HG02870 (cell line): Measurements from ENCODE around the gene LCE4A.
"Not testable (repeated sequence)": the region's sequence is repeated elsewhere in the genome, so short reads cannot be mapped to it uniquely, and the experiment has no call there.

Experiments used
- ATAC-seq: cut with Tn5 transposase; IDR thresholded peaks from one replicate; pipeline ENCODE4 v1.9.1; 2021; ENCODE audit warnings: mild to moderate bottlenecking, moderate library complexity; ENCODE audit not compliant: unreplicated experiment

Gene LCE4A, protein sequence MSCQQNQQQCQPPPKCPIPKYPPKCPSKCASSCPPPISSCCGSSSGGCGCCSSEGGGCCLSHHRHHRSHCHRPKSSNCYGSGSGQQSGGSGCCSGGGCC

DNA sequence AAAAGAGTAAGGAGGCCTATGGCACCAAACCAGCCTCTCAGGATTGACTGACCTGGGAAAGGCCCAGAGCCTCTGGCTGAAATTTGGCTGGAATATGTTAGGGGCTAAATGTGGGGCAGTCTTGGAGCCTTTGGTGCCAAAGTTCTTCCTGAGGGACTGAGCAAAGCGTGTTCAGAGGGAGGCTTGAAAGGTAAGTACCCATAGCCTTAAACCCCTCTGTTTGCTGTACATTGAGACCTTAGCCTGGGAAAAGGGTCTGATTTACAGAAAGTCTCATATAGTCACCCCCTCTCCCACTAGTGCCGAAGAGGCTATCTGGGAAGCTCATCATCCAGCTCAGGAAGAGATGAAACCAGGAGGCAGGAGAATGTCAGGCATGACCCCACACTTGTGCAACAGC lies at the start of gene LCE4A:
TSS of gene LCE4A (plus strand) at position 301 of the 400 bp plus-strand sequence. CDS start 916 bp downstream, outside the sequence.
- ATAC-seq, result no peak

DNA sequence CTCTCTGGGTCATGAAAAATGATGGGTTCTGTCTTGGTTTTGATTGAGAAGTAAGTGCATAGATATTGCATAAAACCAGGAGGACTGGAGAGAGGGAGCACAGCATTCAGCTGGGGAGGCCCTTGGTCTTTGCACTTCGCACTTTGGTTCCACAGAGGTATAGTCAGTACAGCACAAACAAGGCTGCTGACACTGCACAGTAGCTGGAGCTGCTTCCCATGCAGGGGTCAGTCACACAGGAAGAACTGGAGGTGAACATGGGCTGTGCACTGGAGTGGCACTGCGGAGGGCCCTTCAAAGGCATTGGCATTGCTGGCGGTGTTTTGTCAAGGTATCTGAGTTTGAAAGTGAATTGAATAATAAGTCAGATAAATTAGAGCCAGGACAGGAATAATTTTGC lies 49.3 kb upstream of the LCE4A start:
- ATAC-seq, result no peak

DNA sequence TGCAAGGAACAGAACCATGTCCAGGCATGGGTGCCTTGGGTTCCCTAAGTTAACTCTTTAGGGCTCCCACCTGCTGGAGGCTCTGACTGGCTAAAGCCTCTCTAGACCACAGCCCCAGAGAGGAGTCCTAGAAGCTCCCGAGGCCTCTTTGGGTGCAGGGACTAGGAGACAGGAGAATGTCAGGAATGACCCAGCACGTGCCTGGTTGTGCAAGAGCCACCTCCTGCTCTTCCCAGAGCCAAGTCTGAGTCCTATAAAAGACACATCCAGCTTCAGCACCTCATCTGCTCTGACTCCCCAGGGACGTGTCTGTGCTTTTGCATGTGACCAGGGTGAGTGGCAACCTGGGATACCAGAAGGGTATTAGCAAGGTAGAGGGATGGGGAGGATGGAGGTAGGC lies 44.9 kb upstream of the LCE4A start, which contains the start of gene LCE2D:
TSS of gene LCE2D (plus strand) at position 283 of the 400 bp plus-strand sequence. CDS start 726 bp downstream, outside the sequence.
- ATAC-seq, result no peak

DNA sequence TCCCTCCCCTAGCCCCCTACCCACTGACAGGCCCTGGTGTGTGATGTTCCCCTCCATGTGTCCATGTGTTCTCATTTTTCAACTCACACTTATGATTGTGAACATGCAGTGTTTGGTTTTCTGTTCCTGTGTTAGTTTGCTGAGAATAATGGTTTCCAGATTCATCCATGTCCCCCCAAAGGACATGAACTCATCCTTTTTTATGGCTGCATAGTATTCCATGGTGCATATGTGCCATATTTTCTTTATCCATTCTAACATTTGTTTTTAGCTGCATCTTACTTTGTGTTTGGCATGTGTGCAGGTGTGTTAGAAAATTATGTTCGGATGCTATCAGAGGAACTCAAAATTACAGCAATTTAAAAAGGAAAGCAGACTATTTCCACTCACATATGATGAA lies 41.8 kb upstream of the LCE4A start:
- not testable (repeated sequence) for ATAC-seq

DNA sequence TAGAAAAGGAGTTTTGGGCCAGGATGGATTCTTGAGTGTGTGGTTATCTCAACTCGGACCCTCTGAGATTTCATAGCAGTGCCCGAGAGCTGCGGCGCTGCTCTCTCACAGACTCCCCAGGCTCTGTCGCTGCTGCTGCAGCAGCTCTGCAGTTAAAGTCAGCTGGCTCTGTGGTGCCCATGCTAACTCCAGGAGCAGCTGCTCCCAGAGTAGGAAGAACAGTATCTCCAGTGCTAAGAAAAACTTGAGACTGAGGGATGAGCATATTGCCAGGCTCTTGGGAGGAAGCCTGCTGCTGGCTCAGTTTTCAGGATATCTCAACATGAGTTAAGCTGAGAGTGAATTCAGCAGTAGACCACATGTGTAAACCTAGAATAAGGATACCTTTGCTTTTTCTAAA lies 40.3 kb upstream of the LCE4A start:
- ATAC-seq, result no peak

DNA sequence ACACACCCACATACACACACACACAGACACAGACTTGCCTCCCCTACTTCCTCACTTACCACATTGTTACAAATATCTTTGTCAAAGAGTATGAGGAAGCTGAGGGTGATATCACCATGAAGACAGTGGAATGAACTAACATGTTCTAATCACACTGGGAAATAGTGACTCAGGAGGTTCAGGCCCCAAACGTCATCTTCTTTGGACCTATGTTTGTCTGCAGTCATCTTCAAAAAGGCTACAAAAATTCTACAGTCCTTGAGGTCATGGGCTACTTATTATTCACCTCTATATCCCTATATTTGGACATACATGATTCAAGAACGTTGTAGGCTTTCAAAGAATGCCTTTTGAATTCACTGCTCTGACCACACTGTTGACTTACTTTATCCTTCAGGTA lies 34.9 kb upstream of the LCE4A start:
- no peak for ATAC-seq

DNA sequence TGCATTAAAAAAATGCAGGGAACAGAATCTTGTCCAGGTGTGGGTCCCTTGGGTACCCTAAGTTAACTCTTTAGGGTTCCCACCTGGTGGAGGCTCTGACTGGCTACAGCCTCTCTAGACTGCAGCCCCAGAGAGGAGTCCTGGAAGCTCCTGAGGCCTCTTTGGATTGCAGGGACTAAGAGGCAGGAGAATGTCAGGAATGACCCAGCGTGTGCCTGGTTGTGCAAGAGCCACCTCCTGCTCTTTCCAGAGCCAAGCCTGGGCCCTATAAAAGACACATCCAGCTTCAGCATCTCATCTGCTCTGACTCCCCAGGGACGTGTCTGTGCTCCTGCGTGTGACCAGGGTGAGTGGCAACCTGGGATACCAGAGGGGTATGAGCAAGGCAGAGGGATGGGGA lies 33.0 kb upstream of the LCE4A start, which contains the start of gene LCE2C:
TSS of gene LCE2C (plus strand) at position 297 of the 400 bp plus-strand sequence. CDS start 737 bp downstream, outside the sequence.
- not testable (repeated sequence) for ATAC-seq

DNA sequence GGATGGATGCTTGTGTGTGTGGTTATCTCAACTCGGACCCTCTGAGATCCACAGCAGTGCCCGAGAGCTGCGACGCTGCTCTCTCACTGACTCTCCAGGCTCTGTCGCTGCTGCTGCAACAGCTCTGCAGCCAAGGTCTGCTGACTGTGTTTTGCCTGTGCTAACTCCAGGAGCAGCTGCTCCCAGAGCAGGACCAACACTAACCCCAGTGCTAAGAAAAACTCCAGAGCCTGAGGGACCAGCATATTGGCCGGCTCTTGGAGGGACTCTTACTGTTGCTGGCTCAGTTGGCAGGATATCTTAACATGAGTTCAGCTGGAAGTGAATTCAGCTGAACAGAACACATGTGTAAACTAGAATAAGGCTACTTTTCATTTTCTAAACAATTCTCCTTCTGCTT lies 28.5 kb upstream of the LCE4A start:
- ATAC-seq, result no peak

DNA sequence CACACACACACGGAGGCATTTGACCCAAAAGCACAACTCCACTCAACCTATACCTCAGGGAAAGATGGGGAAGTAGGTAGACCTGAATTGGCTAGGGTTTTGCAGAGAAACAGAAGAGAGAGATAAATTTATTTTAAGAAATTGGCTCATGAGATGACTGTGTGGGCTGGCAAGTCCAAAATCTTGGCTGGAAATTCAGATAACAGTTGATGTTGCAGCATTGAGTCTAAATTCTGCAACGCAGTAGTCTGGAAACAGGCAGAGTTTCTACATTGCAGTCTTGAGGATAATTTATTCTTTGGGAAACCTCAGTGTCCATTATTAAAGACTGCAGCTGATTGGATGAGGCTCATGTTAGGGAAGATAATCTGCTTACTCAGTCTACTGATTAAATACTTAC lies 26.3 kb upstream of the LCE4A start:
- ATAC-seq, result no peak

DNA sequence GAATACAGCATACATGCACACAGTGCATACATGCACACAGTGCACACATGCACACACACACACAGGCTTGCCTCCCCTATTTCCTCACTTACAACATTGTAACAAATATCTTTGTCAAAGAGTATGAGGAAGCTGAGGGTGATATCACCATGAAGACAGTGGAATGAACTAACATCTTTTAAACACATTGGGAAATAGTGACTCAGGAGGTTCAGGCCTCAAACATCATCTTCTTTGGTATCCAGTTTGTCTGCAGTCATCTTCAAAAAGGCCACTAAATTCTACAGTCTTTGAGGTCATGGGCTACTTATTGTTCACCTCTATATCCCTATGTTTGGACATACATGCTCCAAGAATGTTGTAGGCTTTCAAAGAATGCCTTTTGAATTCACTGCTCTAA lies 24.1 kb upstream of the LCE4A start:
- no peak for ATAC-seq

DNA sequence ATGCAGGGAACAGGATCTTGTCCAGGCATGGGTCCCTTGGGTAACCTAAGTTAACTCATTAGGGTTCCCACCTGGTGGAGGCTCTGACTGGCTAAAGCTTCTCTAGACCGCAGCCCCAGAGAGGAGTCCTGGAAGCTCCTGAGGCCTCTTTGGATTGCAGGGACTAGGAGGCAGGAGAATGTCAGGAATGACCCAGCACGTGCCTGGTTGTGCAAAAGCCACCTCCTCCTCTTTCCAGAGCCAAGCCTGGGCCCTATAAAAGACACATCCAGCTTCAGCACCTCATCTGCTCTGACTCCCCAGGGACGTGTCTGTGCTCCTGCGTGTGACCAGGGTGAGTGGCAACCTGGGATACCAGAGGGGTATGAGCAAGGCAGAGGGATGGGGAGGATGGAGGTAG lies 22.1 kb upstream of the LCE4A start, which contains the start of gene LCE2B:
TSS of gene LCE2B (plus strand) at position 301 of the 400 bp plus-strand sequence. CDS start 721 bp downstream, outside the sequence.
- not testable (repeated sequence) for ATAC-seq

DNA sequence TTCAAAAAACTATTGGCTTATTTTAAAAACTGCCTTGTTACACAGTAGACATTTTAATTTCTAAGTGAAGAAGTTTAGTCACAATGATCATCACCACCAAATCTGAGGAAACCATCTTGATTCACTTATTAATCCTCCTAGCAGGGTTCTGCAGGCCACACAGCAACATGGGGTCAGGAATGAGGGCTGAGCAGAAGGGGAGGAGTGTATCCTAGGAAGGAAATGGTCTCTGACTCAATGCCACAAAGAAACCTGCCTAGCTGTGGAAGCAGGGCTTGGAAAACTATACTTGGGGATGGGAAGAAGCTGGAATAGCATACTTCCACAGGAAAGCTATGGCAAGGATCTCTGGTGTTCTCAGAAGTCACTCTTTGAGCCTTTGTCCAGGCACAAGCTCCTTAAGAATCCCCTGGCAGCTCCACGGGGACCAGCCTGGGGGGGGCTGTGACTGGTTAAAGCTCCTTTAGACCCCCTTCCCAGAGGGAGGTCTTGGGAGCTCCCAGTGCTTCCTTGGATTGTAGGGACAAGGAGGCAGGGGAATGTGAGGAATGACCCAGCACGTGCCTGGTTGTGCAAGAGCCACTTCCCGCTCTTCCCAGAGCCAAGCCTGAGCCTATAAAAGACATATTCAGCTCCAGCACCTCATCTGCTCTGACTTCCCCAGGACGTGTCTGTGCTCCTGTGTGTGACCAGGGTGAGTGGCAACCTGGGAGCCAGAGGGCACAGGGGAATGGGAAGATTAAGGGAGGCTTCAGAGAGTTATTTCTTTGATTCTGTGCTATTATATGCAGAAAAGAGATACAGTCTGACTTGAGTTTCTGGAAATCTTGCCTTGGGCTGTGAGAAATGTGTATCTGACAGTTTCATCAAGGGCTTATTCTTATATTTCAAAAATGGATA lies 10.0 kb upstream of the LCE4A start, which contains the start of gene LCE2A:
TSS of gene LCE2A (plus strand) at position 645 of the 900 bp plus-strand sequence. CDS start 557 bp downstream, outside the sequence.
- no peak for ATAC-seq

DNA sequence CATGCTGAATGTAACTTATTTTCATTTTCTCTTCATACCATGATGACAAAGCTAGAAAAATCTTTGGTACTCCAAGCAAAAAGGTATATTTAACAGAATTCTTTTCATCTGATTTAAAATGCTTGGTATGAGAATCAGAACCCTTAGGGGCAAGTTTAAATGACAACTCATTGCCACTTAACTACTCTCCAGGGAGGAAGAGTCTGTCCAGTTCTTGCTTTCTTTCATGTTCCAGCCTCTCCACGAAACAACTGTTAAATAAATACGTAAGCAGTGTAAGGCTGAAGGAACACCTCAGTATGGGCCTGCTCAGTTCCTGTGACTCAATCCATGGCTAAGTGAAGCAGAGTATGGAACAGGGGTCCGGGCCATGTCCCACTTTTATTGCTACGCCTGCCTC lies 8.2 kb upstream of the LCE4A start:
- ATAC-seq, result no peak

DNA sequence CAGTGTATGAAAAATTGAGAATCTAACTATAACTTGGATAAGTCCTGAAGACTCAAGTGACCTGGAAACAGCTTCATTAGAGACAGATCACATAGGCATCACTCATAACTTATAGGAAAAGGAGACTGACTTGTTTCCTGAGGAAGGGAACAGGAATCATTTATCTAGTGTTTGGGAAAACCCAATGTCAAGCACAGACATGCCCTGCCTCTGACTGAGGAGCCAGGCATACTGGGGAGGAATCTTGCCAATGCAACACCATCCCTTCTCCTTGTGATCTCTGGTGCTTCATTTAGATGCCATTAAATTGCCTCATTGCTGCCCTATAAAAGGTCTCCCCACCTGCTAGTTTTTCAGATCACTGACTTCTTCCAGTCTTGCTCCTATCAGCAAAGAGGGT lies 10.3 kb downstream of the LCE4A start:
- no peak for ATAC-seq

DNA sequence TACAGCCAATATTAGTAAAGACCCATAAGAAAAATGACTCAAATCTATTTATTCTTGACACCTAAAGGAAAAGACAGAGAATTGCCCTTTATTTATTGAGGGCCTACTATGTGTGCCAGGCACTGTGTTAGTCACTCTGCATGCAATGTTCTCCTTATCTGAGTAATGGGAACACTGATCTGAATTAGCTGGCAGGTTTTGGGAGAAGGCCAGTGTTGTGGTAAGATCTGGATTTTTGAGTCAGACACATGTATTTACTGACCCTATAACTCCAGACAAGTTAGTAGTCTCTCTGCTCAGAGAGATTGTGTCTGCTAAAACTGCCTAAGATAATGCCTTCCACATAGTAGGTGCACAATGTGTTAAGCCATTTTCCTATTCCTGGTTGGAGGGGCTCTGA lies 17.3 kb downstream of the LCE4A start:
- no peak for ATAC-seq

DNA sequence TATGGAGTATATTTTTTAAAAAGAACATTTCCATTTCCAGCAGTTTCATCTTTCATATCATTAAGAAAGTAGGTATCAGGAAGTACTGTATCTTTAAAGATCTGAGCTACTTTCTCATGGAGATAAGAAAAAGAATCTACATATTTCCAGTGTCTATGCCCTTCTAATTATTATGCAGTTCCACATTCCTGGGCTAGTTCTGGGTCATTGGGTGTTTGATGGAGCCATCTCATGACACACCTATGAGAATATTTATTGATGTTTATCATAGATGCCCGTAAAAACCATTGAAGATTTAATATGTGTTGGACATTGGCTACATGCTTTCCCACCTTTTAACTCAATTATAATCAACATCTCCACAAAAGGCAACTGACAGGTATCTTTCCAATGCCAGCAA lies 21.0 kb downstream of the LCE4A start:
- no peak for ATAC-seq

DNA sequence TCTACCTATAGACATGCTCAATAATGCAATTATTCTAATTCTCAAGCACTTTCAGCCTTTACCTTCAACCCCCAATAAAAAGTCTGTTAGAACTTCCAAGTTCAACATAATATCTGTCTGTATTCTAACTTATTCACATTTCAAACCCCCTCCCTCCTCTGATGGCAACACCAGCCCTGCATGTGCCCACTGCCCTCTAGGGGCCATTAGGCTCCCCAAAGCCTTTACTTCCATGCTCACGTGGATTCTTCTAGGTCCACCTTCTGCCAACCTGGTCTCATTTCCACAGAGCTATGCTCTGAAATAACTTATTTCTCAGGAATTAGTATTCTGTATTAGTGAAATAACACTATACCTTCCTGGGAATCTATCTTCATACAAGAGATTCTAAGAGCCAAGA lies 27.7 kb downstream of the LCE4A start:
- ATAC-seq, result no peak

DNA sequence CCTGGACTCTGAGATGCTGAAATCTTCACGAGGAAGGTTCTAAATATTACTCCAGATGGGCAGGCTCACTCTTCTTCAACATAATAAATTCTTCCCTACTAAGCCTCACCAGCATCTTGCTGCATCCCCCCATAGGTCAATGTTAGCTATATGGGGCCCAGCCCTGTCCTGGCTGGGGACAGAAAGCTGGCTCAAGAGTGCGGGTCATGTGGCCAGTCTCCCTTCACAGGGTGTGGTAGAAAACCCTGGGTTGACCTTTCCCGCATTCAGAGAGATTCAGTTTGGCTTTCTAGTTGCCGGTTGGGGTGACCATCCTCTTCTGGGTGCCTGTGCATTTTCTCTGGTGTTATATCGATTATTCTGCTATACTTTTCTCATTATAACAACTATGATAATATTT lies 30.0 kb downstream of the LCE4A start:
- no peak for ATAC-seq

DNA sequence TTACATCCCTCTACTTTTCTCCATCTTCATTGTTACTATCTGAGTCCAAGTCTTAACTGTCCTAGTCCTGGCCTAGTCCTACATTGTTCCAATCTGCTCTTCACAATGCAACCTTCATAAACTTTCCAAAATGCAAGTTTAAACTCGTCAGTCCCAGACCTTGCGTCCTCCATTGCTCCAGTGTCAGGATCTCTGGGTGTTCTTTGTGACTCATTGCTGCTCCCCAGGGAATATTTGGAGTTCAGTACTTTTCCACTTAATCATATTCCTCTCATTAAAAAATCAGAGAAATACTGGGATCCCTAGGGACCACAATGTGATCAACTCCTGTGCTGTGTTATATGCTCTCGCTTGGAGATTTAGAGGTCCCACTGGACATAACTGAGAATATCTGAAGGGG lies 31.9 kb downstream of the LCE4A start:
- no peak for ATAC-seq

DNA sequence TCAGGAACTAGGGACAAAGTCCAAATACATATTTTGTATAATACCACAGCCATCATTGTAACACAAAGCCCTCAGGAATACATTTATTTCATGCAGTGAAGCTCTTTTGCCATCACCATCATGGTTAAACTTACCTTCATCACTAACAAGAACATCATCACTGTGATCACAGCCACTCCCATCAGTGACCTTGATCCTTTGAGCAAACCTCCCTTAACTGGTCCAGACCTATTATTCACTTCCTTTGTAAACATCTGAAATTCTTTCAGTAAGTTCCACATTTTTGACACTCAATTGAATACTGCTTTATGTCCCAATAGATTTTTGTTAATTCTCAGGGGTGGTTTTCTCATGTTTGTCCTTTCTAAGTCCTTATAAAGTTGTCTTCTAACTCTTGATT lies 33.7 kb downstream of the LCE4A start:
- ATAC-seq, result no peak

DNA sequence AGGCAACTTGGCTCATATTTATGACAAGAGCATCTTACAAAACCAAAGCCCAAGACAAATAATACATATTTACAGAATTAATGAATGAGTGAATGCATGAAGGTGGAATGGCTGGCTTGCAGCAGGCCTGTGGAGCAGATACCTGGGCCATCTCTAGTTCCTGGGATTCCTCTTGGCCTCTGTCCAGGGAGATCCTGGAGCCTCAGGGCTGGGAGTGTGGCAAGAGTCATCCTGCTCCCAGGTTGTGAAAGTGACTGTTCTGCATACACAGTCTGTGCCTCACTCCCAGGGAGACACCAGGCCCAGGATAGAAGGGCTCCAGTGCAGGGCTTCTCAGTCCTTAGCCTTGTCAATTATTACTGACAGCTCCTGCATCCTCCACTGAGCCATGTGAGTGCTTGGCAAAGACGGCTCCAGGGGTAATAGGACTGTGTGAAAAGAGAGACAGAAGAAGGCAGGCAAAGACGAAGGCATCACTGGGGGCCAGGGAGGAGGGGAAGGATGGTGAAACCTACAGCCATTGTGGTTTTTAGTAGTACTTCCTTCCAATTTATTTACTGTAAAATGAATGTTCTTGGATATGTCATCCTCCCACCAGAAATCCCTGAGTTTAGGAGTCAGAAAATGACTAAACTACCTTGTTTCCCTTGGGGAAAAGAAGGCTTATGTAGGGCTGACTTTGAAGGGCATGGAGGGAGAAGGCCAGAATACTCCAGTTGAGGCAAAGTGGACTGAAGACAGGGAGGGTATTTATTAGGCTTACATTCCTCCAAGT lies 35.6 kb downstream of the LCE4A start:
- no peak for ATAC-seq
